Measurements from ENCODE around the gene PRKCA. TPM values are rescaled to one million over a fixed set of nuclear protein-coding genes. Genes with fewer than 3 reads are reported as not detected.

Gene PRKCA
- total RNA-seq, 4 donors from 2014 or later = 24.5 to 61.9 (median 40.8) TPM

DNA sequence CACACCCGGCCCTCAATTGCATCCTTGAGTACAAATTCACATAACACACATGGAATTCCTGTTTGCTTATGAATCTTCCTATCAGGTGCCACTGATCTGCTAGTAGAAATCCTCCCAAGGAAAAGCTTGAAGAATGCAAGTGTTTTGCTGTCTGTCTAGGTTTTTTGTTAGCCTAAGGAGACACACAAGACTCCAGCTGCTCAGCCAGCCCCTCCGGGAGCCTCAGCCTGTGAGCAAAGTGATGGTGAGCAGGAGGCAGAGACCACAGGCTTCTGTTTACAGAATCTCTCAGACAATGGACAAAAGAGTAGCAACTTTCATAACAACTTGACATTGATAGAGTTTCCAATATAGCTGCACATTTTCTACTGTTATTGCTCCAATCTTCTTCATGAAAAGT lies 18.4 kb upstream of the PRKCA start:
- Histone ChIP-seq H3K27ac (replicated peaks in 1 of 4) (no peak overlapping the region), H3K36me3 (no peaks in the 10 kb centered on the region), H3K4me3 (no peak overlapping the region), H3K4me1 (no peaks in the 10 kb centered on the region), H3K9me3 (no peaks in the 10 kb centered on the region), H3K27me3 (no peaks in the 10 kb centered on the region)
- 40% methylated on average over 2 of the region's 2 CpGs for WGBS
- DNase-seq (ENCODE audit: extremely low spot score) = no peak
- no peak for TF ChIP-seq EP300 (IDR thresholded peaks at IDR 0.05)
- no peak for TF ChIP-seq POLR2A (IDR thresholded peaks at IDR 0.05; ENCODE audit: low read depth)
- no peak for TF ChIP-seq CTCF (IDR thresholded peaks at IDR 0.05)
- TF ChIP-seq POLR2AphosphoS5 (IDR thresholded peaks at IDR 0.05) = no peak
- intact Hi-C loops (cut with DNase I) = no loop called here

DNA sequence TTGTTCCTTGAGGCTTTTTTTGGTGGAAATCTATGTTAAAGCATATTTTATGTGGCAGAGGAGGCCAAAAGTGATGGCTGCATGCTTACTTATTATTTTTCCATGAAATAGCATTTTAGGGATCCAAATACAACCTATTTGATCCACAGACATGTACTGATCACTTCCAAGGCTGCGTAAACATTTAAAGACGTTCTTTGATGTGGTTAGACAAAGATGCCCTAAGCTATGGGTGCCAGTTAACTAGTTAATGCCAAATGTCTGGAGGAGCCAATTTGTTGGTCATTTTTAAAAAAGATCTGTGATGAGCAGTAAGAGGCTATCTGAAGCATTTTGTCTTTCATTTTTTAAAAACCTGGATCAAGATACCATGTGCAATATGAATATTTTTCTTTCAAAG lies 17.3 kb upstream of the PRKCA start:
- intact Hi-C loops (cut with DNase I) = no loop called here
- DNase-seq (ENCODE audit: extremely low spot score) = no peak

DNA sequence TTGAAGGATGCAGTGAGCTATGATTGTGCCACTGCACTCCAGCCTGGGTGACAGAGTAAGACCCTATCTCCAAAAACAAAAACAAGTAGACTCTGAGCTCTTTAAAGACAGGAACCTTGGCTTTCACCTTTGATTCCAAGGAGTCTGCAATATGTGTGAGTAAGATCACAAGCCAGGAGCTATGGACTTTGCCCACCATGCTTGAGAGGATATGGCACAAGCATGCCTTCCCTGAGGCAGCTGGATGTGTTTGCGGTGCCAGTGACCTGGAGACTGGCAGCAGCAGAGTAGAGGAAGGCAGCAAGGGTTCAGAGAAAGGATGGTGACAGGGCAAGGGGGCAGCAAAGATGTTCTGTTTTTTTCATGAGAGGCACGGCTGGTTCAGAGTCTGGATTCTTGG lies 14.5 kb upstream of the PRKCA start:
- intact Hi-C loops (cut with DNase I) = no loop called here
- H3K4me3 ChIP-seq = no peak overlapping the region
- H3K27me3 ChIP-seq = no peaks in the 10 kb centered on the region
- no peaks in the 10 kb centered on the region for H3K4me1 ChIP-seq
- no peak overlapping the region for H3K27ac ChIP-seq (replicated peaks in 1 of 4)
- 100% methylated on average over 2 of the region's 2 CpGs for WGBS
- H3K9me3 ChIP-seq = no peaks in the 10 kb centered on the region
- no peak for TF ChIP-seq EP300 (IDR thresholded peaks at IDR 0.05)
- TF ChIP-seq POLR2A (IDR thresholded peaks at IDR 0.05; ENCODE audit: low read depth) = no peak
- no peak for TF ChIP-seq CTCF (IDR thresholded peaks at IDR 0.05)
- TF ChIP-seq POLR2AphosphoS5 (IDR thresholded peaks at IDR 0.05) = no peak
- no peak for DNase-seq (ENCODE audit: extremely low spot score)
- H3K36me3 ChIP-seq = no peaks in the 10 kb centered on the region

More for the DNA sequence above, 17.3 kb upstream of the PRKCA start:
- no peaks in the 10 kb centered on the region for H3K9me3 ChIP-seq
- H3K27me3 ChIP-seq = no peaks in the 10 kb centered on the region
- H3K27ac ChIP-seq (replicated peaks in 1 of 4) = no peak overlapping the region
- no peaks in the 10 kb centered on the region for H3K4me1 ChIP-seq
- no peak overlapping the region for H3K4me3 ChIP-seq
- 91% methylated on average over 2 of the region's 2 CpGs for WGBS
- TF ChIP-seq CTCF (IDR thresholded peaks at IDR 0.05) (no peak), POLR2AphosphoS5 (IDR thresholded peaks at IDR 0.05) (no peak), EP300 (IDR thresholded peaks at IDR 0.05) (no peak), POLR2A (IDR thresholded peaks at IDR 0.05; ENCODE audit: low read depth) (no peak)
- no peaks in the 10 kb centered on the region for H3K36me3 ChIP-seq

DNA sequence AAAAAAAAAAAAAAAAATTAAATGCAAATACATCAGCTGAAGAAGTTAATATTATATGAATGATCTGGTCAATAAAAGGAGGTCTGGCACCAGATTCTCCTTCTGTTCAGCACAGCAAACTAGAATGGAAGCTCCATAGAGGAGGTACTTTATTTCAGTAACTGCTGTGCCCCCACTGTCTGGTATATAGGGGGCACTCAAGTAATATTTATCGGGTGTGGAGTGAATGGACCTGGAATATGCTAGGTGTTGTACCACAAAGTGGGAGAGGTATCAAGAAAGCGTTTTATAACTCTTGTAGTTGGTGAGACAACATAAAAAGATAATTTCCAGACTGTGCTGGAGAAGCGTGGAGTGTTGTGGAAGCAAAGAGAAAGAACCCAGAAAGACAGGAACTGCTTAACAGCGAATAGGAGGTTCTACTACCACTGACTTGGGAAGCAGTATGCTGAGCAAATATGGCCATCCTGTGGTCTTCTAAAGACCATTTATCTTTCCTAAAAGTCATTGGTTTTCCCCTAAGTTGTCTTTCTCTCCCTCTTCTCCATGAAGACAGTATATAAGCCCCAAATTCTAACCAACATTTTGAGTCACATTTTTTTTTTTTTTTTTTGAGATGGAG lies 12.2 kb upstream of the PRKCA start:
- H3K27me3 ChIP-seq = no peaks in the 10 kb centered on the region
- H3K9me3 ChIP-seq = no peaks in the 10 kb centered on the region
- DNase-seq (ENCODE audit: extremely low spot score) = no peak
- H3K36me3 ChIP-seq = no peaks in the 10 kb centered on the region
- intact Hi-C loops (cut with DNase I) = no loop called here
- TF ChIP-seq POLR2AphosphoS5 (IDR thresholded peaks at IDR 0.05) = no peak
- peak; percentile 37 to 39 (median 39) for TF ChIP-seq CTCF (IDR thresholded peaks at IDR 0.05)
- no peak overlapping the region for H3K27ac ChIP-seq (replicated peaks in 1 of 4)
- H3K4me1 ChIP-seq = no peaks in the 10 kb centered on the region
- H3K4me3 ChIP-seq = no peak overlapping the region
- WGBS = 83% methylated on average over 4 of the region's 4 CpGs

- H3K4me1 ChIP-seq = no peaks in the 10 kb centered on the region
- H3K4me3 ChIP-seq = no peak overlapping the region
- WGBS = no CpG with 5 or more reads among the region's 3 CpGs
- H3K27ac ChIP-seq (replicated peaks in 1 of 4) = no peak overlapping the region
- DNase-seq (ENCODE audit: extremely low spot score) = no peak
- H3K9me3 ChIP-seq = no peaks in the 10 kb centered on the region
- no peaks in the 10 kb centered on the region for H3K36me3 ChIP-seq
- TF ChIP-seq CTCF (IDR thresholded peaks at IDR 0.05) (no peak), POLR2A (IDR thresholded peaks at IDR 0.05; ENCODE audit: low read depth) (no peak), EP300 (IDR thresholded peaks at IDR 0.05) (no peak), POLR2AphosphoS5 (IDR thresholded peaks at IDR 0.05) (no peak)
- intact Hi-C loops (cut with DNase I) = no loop called here
- H3K27me3 ChIP-seq = no peaks in the 10 kb centered on the region
Measured at GRCh38 chr17:66292353-66292752, 10.1 kb upstream of the PRKCA start.
